ENCODE measurements around the gene ASIC3. TPM values are rescaled to one million over a fixed set of nuclear protein-coding genes. Genes with fewer than 3 reads are reported as not detected.
A peak's percentile ranks its signal among the peaks of the same experiment; 100 is the strongest.

Gene ASIC3
- total and polyA plus RNA-seq, 2 experiments from 2014 or later: 6.8 to 9.8 TPM

GRCh38 chr7:151083071-151083823, 34.9 kb downstream of the ASIC3 start, which contains the start of gene TMUB1:
TMUB1 (minus strand) TSS chr7:151083493; CDS start chr7:151082563, 930 bp downstream.
- H3K27me3 ChIP-seq: no peaks in the 10 kb centered on the region
- no peaks in the 10 kb centered on the region for H3K9me3 ChIP-seq (ENCODE audit: low read depth)
- peaks cover 31% of the 10 kb centered on the region for H3K4me1 ChIP-seq (ENCODE audit: low read depth)
- DNase-seq (ENCODE audit: low read depth in 1 of 2, low spot score in 1 of 2): peak; percentile 62 to 83
- no peaks in the 10 kb centered on the region for H3K36me3 ChIP-seq
- no peak within 1 kb of the TSS for H3K27ac ChIP-seq
- TF ChIP-seq, protein P1, sequence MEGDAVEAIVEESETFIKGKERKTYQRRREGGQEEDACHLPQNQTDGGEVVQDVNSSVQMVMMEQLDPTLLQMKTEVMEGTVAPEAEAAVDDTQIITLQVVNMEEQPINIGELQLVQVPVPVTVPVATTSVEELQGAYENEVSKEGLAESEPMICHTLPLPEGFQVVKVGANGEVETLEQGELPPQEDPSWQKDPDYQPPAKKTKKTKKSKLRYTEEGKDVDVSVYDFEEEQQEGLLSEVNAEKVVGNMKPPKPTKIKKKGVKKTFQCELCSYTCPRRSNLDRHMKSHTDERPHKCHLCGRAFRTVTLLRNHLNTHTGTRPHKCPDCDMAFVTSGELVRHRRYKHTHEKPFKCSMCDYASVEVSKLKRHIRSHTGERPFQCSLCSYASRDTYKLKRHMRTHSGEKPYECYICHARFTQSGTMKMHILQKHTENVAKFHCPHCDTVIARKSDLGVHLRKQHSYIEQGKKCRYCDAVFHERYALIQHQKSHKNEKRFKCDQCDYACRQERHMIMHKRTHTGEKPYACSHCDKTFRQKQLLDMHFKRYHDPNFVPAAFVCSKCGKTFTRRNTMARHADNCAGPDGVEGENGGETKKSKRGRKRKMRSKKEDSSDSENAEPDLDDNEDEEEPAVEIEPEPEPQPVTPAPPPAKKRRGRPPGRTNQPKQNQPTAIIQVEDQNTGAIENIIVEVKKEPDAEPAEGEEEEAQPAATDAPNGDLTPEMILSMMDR (IDR thresholded peaks at IDR 0.05; ENCODE audit: low read depth, low read length): no peak
- H3K4me3 ChIP-seq: peak within 1 kb of the TSS; percentile 78

DNA sequence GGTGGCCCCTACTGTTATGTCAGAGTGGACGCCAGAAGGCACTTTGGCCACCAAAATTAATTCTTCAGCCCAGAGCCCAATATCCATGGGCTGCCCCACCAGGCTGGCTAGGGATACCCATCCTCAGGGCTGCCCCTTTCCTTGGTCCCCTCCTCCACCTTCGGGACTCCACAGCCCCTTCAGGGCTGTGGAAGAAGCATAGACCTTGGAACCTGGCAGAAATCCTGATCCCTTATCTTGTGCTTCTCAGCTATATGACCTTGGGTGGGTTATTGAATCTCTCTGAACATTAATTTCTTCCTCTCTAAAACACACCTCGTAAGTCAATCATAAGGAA, 35.5 kb downstream of the ASIC3 start:
- DNase-seq (ENCODE audit: low read depth in 1 of 2, low spot score in 1 of 2): no peak

GRCh38 chr7:151085329-151085690, 37.0 kb downstream of the ASIC3 start:
- Histone ChIP-seq H3K27ac (peak overlapping the region; percentile 80), H3K36me3 (no peaks in the 10 kb centered on the region), H3K4me1 (ENCODE audit: low read depth) (peaks cover 37% of the 10 kb centered on the region), H3K27me3 (no peaks in the 10 kb centered on the region), H3K9me3 (ENCODE audit: low read depth) (no peaks in the 10 kb centered on the region), H3K4me3 (peak overlapping the region; percentile 49)
- TF ChIP-seq, protein P1 (IDR thresholded peaks at IDR 0.05; ENCODE audit: low read depth, low read length): no peak
- peak in 1 of 2 donors; percentile 21 for DNase-seq (ENCODE audit: low read depth in 1 of 2, low spot score in 1 of 2)

More for the DNA sequence above, 35.5 kb downstream of the ASIC3 start:
- Histone ChIP-seq H3K27ac (no peak overlapping the region), H3K4me3 (peak overlapping the region; percentile 78), H3K36me3 (no peaks in the 10 kb centered on the region), H3K27me3 (no peaks in the 10 kb centered on the region), H3K4me1 (ENCODE audit: low read depth) (peaks cover 36% of the 10 kb centered on the region), H3K9me3 (ENCODE audit: low read depth) (no peaks in the 10 kb centered on the region)
- TF ChIP-seq, protein P1 (IDR thresholded peaks at IDR 0.05; ENCODE audit: low read depth, low read length): no peak

DNA sequence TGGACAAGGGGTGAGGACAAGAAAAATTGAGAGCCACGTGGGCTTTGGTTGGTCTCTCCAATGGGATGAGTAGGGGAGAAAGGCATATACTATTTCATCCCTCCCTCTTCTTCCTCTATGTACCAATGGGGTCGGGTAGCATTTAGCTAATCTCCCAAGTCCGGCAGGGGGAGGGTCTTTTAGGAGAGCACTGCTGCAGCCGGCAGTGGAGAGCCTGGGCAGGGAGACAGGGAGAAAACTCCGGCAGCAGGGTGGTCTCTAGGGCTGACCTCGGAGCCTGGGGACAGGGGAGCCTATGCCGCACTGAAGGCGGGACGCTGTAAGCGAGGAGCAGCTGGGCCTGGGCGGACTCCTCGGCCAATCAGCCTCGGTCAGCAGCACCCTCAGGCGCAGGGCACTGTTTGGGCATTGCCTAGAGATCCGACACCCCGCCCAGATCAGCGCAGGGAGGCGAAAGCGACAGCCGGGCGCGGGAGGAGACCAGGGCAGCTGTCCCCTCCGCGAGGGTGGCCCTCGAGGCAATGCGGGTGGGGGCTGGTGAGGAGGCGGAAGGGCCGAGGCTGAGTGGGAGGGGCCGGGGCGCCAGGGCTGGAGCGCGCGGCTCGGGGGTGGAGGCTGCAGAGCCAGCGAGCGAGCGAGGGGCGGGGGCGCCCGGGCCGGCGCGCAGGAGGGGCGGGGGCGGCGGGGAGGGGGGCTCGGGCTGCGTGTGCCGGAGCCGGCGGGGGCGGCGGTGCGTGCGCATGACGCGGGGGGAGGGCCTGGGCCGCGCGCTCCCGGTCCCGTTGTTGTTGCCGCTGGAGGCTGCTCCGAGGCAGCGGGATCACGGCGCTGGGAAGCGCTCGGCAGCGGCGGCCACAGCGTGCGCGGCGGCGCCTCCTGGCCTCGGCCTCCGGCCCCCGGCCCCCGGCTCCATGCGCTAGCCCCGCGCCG, 37.6 kb downstream of the ASIC3 start, which contains the start of gene AGAP3:
TSS of gene AGAP3 (plus strand) at position 785 of the 930 bp plus-strand sequence. CDS start 267 bp downstream, outside the sequence.
- Histone ChIP-seq H3K36me3 (no peaks in the 10 kb centered on the region), H3K4me1 (ENCODE audit: low read depth) (peaks cover 36% of the 10 kb centered on the region), H3K4me3 (peak within 1 kb of the TSS; percentile 57), H3K27ac (peak within 1 kb of the TSS; percentile 80), H3K9me3 (ENCODE audit: low read depth) (no peaks in the 10 kb centered on the region), H3K27me3 (no peaks in the 10 kb centered on the region)
- DNase-seq (ENCODE audit: low read depth in 1 of 2, low spot score in 1 of 2): peak; percentile 80 to 94
- TF ChIP-seq, protein P1 (IDR thresholded peaks at IDR 0.05; ENCODE audit: low read depth, low read length): no peak

DNA sequence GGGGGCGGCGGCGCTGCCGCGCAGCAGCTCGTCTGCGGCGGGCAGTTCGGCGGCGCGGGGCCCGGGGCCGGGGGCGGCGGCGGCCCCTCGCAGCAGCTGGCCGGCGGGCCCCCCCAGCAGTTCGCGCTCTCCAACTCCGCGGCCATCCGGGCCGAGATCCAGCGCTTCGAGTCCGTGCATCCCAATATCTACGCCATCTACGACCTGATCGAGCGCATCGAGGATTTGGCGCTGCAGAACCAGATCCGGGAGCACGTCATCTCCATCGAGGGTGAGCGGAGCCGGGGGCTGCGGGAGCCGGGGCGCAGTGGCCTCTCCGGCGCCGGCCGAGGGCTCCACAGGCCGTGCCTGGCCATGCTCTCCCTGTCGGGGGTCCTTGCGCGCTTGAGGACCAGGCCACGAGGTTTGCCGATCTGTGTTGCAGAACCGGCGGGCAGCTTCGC, 38.5 kb downstream of the ASIC3 start:
- Histone ChIP-seq H3K36me3 (no peaks in the 10 kb centered on the region), H3K4me1 (ENCODE audit: low read depth) (peaks cover 30% of the 10 kb centered on the region), H3K9me3 (ENCODE audit: low read depth) (no peaks in the 10 kb centered on the region), H3K4me3 (peak overlapping the region; percentile 57), H3K27me3 (no peaks in the 10 kb centered on the region), H3K27ac (peak overlapping the region; percentile 45)
- peak; percentile 24 to 61 for DNase-seq (ENCODE audit: low read depth in 1 of 2, low spot score in 1 of 2)
- TF ChIP-seq, protein P1 (IDR thresholded peaks at IDR 0.05; ENCODE audit: low read depth, low read length): no peak
